ENCODE measurements around the gene PRDM16.

The PRDM16 gene

DNA sequence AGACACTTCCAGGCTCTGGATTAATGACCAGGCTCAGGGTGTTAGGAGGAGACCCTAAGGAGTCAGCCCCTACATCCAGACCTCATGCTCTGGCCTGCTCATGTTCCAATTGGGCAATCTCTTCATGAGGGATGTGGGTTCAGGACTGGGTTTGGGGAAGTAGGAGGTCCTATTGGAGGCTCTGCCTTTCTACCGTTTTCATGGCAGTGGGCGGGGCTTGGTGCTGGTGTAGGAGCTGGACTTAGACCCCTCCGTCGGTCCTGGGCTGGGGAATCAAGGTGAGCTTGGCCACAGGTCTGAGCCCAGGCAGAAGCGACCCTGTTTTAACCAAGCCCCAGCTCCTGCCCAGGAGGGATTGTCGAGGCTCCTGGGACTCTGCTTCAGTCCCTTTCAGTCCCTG, 123.4 kb downstream of the PRDM16 start:
- no peak for DNase-seq

GRCh38 chr1:3192825-3193224, 123.8 kb downstream of the PRDM16 start:
- no peak for DNase-seq

DNA sequence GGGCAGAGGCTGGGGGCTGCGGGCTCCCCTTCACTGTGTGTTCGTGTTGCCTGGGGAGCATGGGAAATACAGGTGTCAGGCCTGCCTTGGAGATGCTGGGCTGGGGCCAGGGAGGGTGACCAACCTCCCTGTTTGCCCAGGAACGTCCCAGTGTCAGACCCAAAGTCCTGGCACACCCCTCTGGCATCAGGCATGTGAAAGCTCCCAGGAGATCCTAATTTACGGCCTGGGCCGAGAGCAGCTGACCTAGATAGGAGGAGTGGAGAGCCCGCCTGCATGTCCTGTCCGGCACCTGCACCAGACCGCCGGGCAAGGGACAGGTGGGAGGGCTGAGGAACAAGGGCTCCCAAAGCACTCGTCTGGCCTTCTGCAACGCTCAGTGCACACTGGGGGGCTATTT, 124.8 kb downstream of the PRDM16 start:
- no peak for DNase-seq

- DNase-seq = no peak
These were observed 125.9 kb downstream of the PRDM16 start for GRCh38 chr1:3194760-3195479.

- no peak for DNase-seq
These were observed 126.4 kb downstream of the PRDM16 start for GRCh38 chr1:3195480-3195815.

DNA sequence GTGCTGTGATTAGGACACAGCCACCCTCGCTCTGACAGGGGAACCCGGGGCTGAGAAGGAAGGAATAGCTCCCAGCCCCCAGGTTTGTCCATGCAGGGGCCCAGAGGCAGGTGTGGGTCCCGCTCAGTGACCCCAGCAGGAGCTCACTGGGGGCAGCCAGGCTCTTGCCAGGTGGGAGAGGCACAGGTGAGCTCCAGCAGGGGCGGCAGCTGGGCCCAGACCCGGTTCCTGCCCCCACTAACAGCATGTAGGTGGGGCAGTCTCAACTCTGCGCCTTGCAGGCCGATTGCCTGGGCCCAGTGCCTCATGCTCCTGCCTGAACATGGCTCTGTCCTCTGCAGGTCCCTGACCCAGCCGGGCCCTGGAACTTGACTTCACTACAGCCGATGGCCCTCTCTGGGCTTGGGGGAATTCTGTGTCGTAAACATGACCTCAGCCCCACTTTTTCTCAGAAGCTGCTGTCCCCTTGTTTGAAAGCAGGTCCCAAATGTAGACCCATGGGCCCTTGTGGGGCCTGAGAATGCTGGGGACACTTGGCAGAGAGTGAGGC, 127.0 kb downstream of the PRDM16 start:
- DNase-seq = no peak

DNA sequence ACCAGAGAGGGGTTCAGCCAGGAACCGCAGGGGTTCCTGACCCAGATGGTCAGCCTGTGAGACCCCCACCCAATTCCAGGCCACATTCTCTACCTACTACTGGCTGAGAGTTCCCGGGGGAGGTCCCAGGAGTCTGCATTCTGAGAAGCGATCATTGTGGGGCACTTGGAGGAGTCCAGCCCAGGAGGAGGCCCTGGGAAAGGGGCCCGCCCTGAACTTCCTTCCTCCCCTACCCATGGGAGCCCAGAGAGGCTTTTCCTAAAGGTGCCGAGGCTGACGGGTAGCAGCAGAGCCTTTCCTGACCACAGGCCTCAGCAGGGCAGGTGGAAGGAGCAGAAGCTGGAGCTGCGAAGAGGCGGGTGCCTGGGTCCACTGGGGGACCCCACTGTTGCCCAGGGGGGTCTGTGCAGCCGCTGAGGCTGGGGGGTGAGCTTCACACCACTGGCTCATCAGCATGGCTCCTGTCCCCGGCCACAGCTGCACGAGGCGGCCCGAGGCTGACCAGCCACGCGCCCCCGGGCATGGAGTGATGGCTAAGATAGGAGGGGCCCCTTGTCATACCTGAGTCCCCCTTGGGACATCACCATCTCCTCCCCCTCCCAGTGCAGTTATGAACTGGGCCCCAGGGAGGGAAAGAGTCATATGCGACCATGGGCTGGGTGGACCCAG, 127.7 kb downstream of the PRDM16 start:
- DNase-seq = no peak

DNA sequence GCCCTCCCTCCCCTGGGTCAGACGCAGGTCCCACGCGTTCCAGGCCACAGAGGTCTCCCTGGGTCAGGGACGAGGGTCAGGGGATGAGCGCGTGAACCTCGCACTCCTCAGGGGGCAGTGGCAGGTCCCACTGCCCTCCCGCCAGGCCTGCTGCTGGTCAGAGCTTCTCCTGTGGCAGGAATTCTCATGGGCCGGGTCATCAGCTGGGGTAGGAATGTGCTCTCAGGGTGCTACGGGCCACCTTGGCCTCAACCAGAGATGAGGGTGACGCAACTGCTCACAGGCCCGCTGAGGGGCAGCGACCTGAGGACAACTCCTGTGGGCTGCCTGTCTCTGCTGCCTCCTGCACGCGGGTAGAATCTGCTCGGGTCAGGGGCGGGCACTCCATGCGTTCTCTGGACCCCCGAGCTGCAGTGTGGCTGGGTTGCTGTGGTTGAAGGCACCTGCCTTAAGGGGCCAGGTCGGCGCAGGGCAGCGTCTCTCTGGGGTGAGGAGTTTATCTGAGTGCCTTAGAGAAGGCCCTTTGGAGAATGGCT, 128.8 kb downstream of the PRDM16 start:
- no peak for DNase-seq

DNA sequence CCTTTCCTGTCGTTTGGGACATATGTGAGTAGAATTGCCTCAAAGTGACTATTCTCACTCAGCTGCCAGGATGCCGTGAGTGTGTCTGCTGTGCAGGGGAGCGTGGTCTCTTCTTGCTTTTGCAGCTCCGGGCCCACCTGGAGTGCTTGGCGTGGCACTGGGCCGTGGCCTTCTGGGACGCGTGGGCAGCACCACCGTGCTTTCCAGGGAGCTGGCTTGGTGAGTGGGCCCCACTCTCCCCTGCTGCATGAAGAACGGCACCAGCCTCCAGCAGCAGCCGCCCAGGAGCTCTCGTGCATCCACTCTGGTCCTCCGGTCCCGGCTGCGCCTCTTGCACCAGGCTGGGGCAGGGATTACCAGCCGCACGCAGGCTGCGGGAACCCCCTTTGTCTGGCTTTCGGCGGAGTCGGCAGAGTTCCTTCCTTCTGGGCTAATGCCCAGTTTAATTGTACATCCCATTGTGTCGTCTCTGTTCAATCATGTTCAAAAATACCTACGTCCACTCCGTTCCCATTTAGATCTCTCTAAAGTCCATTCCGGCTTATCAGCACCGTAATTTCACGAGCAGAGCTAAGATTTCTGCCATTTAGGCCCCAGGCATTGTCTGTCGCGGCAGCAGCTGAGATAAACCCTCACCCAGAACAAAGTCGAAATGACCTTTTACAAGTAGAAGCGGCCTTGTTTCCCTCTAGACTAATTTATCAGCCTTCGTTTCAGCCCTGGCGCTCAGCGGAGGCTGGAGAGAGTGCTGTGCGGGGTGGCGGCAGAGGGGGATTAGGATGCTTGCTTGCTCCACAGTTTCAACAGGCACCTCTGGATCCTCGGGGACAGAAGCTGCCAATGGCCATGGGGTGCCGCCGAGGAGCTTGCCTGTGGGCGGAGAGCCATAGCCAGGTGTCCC, 129.6 kb downstream of the PRDM16 start:
- no peak for DNase-seq

DNA sequence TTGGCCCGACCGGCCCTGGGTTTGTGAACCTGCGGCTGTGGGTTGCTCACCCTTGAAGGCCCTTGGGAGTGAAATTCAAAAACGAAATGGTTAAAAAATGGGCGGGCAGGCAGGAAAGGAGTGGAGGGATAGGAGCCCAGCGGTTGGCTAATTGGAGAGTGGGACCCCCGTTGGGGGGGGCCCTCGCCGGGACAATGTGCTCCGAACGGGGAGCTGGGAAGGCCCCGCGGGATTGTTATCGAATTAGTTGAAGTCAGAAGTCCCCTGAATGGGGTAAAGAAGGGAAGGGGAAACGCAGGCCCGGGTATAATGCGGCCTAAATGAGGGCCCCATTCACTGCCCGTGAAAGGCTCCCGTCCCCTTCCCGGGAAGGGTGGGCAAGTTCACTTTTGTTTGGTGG, 135.7 kb downstream of the PRDM16 start:
- DNase-seq = no peak

- DNase-seq = no peak
These were observed 136.8 kb downstream of the PRDM16 start for GRCh38 chr1:3205815-3206214.

GRCh38 chr1:3206696-3207095, 137.7 kb downstream of the PRDM16 start:
- no peak for DNase-seq

- no peak for DNase-seq
These were observed 138.3 kb downstream of the PRDM16 start for GRCh38 chr1:3207217-3207848.

GRCh38 chr1:3208819-3209200, 139.8 kb downstream of the PRDM16 start:
- DNase-seq = no peak

DNA sequence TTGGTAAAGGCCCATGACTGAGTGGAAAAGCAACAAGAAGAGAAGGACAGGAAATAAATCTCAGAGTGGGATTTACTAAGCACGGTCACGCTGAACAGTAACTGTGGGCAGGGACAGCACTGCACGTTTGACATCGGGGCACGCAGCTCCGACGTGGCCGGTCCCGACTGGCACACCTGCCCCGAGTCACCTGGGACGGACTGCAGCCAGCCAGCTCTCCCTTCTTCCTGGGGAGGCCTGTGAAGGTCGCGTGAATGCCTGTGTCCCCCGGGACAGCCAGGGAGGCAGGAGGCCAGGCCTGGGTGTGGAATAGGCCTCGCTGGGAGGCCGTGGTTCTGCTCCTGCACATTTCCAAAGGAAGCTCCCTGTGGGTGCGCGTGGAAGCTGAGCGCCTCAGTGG, 140.2 kb downstream of the PRDM16 start:
- DNase-seq = no peak

DNA sequence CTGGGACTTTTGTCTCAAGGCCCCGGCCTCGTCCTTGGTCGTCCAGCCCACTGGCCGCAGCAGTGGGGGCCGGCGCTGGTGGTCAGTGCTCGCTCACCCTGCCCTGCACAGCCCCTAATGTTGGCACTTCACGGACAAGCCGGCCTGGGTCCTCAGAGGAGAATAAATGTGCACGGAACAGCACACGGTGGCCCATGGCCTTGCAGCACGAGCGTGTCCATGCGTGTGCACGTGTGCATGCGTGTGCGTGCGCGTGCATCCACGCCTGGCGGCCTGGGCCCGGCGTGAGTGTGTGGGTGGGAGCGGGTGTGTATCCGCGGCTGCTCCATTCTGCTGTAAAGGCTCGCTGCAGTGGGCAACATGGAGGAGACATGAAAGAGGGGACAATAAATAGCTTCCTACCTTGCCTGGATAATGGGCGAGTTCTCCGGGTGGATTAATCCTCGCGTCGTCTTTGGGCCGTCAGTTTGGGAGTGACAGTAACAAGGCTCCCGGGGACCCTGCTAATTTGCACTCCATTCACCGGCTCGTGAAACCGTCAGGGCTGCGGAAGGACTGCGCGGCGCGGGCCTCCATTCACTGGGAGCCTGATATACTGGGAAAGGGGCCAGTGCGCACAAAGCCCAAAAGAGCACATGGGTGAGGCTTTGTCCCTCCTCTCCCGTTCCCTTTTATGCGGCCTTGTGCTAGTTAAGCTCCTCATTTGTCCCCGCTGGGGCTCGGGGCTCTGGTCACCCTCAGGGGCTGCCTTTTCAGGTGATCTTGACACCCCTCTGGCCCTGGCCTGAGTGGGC, 142.8 kb downstream of the PRDM16 start:
- DNase-seq = no peak

DNA sequence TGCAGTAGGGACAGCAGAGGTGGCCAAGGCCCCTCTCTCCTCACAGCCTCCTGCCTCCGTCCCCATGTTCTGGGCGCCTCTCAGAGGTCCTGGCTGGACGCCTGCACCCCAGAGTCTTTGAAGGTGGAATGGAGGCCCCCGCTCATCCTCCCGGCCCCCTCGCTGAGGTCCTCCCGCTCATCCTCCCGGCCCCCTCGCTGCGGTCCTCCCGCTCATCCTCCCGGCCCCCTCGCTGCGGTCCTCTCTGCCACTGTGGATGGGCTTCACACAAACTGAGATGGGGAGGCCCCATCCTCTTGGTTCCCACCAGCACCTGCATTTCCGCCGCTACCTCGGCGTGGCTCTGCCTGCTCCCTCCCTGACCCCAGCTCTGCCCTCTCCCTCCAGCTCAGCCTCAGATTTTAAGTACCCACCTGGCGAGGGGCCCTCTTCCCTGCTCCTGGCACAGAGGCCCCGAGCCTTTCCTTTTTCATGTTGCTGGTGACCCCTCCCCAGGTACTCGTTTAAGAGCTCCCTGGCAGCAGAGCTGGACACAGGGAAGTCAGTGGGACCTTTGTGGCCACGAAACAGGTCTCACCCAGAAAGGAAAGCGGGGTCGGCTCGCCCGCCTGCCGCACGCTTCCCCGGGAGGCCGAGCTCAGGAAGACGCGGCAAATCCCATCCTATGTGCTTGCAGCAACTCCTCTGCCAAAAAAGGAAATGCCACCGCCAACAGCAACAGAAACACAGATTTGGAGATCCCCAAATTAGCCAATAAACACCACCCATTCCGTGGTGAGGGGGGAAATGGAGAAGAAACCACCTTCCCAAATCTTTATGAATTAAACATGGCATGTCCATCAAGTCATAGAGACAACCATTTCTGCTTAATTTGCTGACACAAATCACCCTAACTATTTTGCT, 143.7 kb downstream of the PRDM16 start:
- DNase-seq = no peak

DNA sequence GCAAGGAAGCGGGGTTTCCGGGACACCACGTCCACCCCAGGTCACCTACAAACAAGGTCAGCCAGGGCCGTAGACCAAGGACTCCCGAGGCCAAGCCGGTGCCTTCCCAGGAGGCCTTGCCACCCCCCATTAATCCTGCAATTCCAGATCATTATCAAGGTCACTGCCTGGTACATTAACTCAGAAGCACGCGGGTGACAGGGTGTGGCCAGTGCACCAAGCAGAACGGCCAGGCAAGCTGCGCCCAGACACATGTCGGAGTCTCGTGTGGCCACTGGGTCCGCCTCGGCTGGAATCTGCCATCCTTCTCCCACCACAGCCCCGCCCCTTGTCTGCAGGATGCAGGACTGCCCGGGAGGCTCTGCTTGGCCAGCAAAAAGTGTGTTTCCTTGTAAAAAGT, 144.7 kb downstream of the PRDM16 start:
- no peak for DNase-seq

GRCh38 chr1:3215198-3216014, 146.4 kb downstream of the PRDM16 start:
- DNase-seq = no peak

DNA sequence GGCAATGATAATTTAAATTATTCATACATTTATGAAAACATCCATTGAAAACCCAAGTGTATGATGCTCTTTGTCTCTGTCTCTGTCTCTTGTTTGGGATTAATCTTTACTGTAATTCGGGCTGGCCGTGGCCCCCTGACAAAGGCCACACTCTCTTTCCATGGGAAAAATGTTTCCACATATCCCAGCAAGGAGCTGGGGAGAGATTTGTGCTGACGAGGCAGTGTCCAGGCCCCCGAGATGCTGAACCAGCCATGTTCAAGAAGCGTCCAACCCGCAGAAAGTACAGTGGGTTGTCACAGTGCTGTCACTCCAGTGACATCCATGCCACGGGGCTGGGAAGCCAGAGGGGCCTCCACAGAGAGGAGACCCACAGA, 147.0 kb downstream of the PRDM16 start:
- DNase-seq = no peak
